SK-N-MC (cell line): ENCODE data around the gene NLRC5.

ENCODE experiments used
- EZH2 ChIP-seq: fragments of 200-600 bp; sonication (generic); IDR thresholded peaks from one replicate; pipeline ENCODE4 v1.6.1; 2017; ENCODE audit warnings: antibody characterized with exemption
- FOXP2 ChIP-seq: optimal IDR thresholded peaks from 2 replicates; pipeline ENCODE3; 2011; ENCODE audit warnings: mild to moderate bottlenecking, moderate library complexity; ENCODE audit not compliant: insufficient read depth; ENCODE audit errors: extremely low read length, control extremely low read depth
- POLR2AphosphoS5 ChIP-seq: IDR thresholded peaks from 2 replicates; pipeline ENCODE4 v1.6.1; 2012; ENCODE audit warnings: mild to moderate bottlenecking, low read depth, low read length, borderline replicate concordance

DNA sequence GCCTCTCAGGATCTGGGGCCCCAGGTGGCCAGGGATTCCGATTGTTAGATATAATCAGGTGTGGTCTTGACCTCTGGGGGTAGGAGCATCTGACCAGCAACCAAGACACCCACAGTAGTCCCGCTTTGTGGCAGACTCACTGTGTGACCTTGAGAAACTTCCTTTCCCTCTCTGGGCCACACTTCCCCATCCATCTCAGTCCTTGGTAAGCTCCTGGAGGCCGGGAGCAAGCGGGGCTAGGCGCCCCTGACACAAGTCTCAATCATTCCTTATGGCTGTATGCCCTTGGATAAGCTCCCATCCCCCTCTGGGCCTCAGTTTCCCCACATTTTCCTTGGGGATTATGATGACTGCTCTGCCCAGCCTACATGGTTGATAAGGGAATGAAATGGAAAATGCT lies 124.3 kb downstream of the NLRC5 start:
- TF ChIP-seq POLR2AphosphoS5 (no peak), EZH2 (no peak), FOXP2 (no peak)
